CD4-positive, alpha-beta T cell treated with Interleukin-6 at 100 ng/mL for 8 hours (primary cell): ENCODE measurements around the gene PHF2.

ENCODE experiments used
- DNase-seq: peaks from one replicate; pipeline ENCODE4 v3.0.0-alpha.2; 2020; ENCODE audit warnings: mixed read lengths, low spot score

The PHF2 gene

DNA sequence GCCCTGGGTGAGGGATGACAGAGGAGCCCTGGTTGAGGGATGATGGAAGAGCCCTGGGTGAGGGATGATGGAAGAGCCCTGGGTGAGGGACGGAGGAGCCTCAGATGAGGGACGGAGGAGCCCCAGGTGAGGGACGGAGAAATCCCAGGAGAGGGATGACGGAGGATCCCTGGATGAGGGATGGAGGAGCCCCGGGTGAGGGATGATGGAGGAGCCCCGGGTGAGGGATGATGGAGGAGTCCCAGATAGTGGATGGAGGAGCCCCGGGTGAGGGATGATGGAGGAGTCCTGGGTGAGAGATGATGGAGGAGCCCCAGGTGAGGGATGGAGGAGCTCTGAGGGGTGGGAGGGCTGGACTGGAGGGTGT is 10.9 kb downstream of the PHF2 start:
- no peak for DNase-seq

DNA sequence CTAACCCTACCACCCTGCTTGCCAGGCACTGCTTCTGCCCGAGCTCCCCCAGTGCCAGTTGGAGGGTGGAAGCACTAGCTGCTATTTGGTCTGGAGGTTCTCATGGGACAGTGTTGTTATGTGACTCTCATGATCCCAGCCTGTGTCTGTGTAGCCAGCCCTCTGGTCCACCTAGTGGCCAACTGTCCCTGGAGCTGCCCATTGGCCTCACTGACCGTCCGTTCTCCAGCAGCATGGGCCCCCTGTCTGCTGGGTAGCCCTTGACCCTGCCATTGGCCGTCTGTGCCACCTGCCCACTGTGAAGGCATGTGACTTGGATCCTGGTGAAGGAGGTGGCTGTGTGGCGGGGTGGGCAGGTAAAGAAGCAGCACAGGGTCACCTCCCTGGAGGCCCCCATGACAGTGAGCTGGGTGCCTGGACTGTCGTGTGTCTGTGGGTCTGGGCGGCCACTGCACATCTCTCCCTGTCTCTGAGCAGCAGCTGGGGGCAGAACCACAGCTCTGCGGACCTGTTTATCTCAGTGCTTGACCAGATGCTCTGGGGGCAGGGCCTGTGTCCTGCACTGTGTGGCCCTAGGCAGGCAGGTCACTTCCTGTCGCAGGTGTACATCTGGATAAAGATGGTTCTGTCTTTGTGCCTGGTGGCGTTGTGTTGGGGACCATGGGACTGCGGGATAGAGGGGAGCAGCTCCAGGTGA is 11.4 kb downstream of the PHF2 start:
- no peak for DNase-seq

DNA sequence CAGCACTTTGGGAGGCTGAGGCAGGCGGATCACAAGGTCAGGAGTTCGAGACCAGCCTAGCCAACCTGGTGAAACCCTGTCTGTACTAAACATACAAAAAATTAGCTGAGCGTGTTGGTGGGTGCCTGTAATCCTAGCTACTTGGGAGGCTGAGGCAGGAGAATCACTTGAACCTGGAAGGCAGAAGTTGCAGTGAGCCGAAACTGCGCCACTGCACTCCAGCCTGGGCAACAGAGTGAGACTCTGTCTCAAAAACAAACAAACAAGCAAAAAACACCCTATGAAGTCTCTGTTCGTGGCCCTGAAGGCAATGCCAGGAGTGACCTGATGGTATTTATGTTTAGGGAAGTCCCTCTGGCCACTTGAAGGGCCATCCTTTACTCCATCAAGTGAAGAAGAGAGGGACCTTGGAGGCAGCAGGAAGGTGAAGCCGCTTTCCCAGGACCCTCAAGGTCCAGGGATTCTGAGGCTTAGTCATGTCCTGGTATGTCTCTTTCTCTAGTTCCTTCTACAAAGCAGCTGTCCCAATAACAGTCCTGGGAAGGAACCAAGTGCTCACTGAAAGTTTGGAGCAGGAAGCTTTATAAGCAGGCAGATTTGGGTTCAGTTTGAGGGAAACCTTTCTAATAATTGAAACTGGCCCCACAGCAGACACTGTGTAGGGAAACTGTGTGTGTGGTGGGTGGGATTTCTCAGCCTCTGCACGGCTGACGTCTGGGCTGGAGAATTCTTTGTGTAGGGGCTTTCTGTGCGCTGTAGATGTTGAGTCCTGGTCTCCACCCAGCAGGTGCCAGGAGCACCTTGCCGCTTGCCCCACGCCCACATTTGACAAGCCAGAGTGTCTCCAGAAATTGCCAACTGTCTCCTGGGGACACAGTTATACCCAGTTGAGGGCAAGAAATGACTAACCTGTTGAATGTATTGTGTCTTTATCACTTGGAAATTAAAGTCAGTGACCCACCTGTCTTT is 12.5 kb downstream of the PHF2 start:
- no peak for DNase-seq

DNA sequence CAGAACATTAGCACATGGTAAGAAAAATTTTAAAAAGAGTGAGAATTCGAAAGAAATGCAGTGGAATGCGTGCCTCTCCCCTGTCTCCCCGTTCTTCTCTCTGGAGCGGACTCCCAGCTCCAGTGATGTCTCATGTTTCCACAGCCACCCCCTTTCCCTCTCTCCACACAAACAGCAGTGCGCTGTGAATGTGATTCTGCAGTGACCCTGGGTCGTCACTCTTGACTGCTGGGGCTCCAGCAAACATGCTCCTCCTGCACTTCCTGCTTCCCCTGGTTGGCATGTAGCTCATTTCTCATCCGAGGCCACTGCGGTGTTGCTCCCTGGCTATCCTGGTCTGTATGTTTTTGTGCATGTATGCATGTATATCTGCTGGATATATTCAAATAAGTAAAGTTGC is 13.3 kb downstream of the PHF2 start:
- no peak for DNase-seq

DNA sequence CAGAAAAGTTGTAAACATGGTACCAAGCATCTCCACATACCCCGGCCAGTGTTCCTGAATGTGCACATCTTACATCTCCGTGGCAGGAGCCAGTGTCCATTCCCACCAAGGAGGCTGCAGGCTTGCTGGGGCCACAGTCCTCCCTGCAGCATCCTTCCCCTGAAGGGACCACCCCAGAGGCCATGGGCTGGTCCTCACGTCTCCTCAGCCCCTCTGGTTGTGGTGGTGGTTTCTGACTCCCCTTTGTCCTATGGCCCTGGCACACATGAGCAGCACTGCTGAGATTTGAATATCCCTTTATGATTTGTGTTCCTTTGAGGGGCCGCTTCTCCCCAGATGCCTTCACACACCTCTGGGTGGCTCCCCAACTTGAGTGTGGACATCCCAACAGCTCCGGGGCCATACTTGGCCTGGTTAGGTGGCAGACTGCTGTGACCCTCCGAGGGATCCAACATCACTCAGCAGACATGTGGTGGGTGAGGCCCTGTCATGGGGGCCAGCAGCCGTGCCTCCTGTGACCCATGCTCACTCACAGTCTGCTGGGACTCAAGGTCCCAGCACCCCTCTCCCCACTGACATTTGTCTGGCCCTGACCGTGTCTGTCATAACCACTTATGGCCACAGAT is 14.3 kb downstream of the PHF2 start:
- DNase-seq = no peak

DNA sequence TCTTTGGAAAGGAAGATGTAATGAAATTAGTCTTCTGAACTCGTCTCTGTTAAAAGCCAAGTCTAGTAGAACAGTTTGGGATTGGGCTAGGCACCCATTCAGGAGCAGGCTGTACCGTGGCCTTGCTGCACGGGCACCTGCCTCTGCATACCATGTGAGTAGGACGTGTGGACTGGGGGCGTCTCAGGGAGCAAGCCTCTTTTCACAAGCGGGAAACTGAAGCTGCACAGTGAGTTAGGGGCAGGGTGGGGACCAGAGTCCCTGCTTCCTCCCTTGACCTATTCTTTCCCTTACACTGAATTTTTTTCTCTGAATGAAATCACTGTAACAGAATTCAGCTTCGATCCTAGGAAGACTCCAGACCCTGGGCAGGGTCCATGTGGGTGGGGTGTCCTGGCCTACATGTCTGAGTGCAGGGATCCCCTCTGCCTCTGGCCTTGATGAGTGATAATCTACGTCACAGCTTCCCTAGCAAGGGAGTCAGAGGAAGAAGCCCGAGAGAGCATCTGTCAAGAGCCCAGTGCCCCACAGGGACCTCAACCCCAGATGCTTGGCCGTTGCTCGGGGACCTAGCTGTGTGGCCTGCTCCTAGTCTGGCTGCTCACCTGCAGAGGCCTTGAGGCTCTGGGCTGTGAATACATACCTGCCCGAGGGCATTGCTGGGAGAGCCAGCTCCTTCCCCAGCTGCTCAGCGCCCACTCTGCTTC is 15.1 kb downstream of the PHF2 start:
- no peak for DNase-seq

DNA sequence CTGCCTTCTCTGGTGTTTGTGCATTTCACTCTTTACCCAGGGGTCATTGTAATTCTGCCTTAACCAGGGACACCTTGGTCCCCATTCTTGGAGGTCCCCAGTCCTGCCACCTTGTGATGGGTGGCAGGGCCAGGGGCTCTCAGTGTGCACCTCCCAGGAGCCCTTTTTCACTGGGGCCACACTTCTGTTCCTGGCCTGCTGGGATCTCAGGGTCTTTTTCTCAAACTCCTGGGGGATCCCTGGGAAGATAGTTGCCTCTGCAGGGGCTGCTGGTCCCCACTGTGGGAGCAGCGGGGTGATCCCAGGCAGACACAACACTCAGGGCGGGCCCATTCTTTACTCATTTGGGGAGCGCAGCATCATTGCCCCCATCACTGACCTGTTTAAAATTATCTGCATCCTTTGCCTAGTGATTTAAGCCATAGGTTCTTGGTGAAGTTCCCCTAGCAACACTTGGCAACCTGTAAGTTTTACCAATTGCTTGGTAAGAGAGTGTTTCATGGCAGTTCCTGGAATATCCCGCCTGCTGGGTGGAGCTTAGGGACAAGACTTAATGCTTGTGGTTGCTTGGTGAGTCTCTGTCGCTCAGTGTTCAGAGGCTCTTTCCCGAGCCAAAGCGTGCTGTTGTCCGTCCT is 15.7 kb downstream of the PHF2 start:
- no peak for DNase-seq

DNA sequence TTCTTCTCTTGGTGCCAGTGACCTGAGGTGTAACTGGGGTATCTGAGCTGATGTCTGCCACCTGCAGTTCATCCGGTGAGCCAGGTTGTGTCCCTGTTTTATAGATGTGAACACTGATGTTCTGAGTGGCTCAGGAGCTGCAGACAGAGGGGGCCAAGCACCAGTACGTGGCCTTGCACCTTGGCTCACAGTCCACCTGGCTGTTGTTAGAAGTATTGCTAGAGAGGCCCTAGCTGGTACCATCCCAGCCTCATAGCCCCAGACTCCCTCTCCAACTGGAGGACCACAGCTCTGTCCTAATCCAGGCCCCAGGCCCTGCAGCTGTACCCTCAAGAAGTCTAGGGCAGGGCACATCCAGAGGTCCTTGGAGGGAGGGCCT is 16.2 kb downstream of the PHF2 start:
- DNase-seq = no peak

DNA sequence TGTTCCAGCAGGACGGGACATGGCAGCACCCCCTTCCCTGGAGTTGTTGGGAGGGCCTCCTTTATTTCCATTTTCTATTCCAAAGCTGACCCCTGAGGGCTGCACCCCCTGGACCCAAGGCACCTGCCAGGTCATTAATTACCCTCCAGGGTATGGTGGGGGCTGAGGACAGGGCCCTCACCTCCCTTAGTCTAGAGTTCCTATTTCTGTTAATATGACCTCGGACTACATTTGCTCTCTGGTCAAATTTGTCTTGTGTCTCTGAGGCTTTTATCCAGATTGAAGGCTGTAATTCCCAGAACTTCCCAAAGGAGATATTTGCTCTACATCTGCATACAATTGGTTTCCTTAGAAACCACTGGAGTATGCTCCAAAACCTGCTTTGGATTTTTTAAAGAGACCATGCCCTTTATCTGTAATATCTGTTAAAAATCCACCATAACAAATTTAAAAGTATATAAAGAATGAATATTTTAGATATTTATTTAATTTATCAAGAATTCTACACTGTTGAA is 16.8 kb downstream of the PHF2 start:
- DNase-seq = no peak

DNA sequence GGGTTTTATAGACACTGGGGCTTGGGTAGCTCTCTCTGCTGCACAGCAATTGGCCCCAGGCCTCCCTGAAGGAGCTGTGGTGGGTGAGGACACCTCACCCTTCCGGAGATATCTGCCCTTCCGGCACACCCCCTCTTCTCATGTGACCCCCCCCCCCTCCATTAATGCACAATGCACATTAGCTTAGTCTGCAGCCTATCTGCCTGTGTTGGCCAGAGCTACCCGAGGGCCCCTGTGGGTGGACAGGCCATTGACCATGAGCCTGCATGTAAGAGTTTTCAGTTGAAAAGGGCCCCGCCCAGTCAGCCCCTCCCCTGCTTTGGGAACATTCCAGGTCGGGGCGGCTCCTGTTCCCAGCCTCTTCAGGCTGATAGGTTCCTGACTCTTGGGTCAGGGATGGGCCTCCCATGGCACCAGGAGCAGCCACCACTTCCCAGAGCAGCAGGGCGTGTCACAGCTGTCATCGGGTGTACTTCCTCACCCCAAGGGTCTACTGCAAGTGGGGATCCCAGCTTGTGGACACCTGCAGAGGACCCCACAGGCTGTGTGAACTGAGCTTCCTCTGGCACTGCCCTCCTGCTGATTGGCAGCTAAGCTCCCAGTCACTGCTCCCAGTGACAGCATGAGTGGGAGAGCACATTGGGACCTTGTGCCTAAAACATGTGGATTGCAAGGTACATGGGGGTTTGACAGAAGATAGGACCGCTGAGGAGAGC is 17.8 kb downstream of the PHF2 start:
- DNase-seq = no peak

DNA sequence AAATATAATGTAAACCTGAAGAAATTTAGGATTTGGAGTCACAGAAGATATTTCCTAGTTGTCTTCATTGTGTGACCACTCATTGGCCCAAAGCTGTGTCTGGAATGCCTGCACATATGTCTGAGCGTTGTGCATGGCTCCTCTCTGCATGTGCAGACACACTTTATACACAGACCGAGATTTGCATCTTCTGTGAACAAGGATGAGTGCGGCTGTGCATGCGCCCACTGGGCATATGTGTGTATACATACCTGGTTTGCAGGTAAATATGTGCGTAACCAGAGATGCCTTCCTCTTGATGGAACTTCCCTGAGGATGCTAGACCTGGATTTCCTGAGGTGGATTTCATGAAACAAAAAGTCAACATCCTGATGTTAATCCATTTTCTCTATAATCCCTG is 19.1 kb downstream of the PHF2 start:
- no peak for DNase-seq

DNA sequence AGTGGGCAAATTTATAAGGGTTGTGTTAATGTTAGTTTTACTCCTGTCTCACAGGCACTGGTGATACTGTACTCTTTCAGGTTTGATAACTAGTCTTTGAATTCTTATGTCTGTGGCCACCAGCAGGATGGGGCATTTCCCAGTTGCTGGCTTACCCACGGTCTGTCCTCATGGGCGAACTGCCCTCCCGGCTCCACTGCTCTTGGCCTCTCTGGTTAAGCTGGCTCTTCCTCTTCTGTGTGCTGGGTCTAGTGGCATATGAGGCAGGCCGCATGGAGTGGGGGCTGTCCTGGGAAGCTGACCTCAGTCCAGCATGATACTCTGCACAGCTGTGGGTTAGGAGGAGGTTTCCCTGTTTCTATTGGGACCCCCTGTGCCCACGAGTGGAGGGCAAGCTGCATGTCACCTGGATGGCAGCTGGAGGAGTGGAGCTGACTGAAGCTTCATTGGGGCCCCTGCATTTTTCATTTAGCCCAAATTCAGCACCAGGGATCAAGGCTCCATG is 19.5 kb downstream of the PHF2 start:
- no peak for DNase-seq

DNA sequence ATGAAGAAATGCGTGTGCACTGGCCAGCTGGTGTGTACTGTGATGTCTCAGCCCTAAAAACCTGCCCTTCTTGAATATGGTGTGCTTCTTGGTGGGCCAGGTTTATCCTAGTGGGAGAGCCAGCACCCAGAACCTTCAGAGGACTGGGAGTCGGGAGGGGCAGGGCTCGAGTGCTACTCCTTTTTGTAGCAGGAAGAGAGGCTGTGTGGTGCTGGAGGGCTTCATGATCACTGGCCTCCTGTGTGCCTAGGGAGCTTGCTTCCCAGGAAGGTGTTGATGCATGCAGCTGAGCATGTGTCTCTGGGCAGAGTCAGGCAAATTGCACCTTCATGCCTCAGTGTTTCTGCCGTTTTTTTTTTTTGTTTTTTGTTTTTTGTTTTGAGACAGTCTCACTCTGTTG is 20.0 kb downstream of the PHF2 start:
- no peak for DNase-seq

DNA sequence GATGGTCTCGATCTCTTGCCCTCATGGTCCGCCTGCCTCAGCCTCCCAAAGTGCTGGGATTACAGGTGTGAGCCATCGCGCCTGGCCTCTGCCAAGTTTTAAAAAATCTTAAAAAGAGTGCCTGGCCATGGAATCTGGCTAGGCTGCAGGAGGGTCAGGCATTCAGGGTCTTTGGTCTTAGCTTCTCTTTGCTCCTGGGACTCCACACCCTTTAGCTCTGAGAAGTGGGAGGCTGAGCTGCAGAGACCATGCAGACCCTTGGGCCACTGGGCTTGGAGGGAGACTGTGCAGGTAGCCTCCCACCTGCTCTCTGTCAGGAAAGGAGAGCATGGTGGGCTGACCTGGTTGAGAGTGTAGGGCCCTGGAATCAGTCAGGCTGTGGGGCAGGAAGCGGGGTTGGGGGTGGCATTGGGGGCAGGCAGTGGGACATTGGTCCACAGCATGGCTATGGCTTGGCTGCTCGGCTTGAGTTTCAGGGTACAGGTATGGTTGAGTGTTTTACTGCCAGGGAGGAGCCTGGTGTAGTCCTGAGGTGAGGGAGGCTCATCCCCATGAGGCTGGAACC is 20.8 kb downstream of the PHF2 start:
- DNase-seq = no peak

DNA sequence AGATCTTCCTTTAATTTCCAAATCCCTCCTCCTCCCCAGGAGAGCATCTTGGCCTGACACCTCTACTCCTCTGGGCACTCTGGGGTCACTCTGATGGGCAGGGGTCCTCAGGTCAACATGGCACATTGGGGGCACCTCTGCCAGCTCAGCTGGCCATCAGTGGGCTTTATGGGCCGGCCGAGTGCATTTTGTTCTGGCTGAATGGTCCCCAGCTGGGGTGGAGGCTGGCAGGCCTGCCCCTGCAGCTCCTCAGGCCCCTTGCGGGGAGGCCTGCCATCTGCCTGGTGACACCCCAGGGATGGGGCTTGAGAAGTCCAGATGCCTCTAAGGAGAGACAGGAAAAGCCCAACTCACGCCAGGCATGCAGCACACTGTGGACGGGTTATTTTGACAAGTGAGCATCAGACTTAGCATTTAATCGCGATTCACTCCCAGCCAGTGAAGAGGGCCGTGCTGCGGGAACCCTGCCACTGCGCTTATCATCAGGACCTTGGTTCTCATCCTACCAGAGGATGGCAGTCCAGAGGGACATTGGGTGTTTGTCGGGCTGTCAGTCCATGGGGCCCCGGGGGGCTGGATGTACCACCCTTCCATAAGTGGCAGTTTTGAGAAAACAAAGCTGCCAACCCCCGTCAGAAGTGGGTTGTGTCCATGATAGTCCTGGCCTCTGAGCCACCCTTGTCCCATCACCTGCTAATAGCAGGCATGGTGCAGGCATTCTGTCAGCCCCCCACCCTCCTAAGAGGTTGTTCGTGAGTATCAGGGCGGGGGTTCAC is 21.7 kb downstream of the PHF2 start:
- no peak for DNase-seq

DNA sequence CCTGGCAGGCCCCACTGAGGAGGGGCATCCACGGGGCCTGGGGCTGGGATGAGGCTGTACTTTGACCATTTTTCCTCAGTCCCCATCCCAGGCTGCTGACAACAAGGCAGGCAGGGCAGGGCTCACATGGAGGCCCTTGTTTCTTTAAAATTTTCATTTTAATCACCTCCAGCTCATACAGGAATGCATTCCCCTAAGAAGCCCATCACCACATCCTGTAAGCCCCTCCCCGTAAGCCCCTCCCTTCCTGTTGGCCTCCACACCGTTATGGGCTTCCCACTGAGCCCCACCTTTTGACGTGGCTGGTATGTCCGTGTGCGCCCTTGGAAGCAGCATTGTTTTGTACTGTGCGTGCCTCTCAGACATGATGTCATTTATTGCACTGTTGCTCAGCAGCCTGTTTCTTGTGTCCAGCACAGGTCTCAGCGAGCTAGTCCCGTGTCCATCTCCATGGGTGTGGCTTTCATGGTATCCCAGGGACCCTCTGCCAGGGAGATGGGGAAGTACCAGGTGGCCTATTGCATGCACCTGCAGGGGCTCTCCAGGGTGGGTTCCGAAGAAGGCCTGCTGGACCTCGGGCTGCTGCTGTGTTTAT is 22.4 kb downstream of the PHF2 start:
- no peak for DNase-seq

DNA sequence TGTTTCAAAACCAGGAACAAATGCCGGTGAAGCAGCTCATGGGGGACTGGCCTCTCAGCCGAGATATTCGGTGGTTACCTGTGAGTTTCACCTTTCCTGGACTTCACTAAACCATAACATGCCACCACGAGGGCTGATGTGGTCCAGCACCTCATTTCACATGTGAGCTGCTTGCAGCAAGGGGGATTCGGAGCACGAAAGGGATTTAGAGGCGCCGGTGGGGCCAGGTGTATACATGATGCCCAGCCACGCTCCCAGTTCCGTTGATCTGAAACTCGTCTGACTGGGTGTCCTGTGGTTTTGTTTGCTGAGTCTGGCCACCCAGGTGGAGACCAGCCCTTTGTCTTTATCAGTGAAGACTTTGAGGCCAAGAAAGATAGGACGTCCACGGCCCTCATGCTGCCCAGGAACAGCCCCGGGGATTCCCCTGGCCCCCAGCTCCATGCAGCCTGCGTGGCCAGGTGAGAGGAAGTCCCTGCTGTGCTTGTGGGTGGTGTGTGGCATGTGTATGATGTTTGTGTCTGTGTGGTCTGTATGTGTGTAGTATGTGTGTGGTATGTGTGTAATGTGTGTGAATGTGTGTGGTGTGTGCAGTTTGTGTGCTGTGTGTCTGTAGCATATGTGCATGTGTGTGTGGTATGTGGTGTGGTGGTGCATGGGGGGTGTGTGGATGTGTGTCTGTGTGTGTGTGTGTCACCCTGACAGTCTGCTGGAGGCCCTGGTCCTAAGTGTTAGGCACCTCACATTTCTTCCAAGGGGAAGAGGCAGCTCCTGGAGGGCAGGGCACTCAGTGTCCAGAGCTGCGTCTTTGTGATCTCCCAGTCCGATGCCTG is 23.4 kb downstream of the PHF2 start:
- no peak for DNase-seq

DNA sequence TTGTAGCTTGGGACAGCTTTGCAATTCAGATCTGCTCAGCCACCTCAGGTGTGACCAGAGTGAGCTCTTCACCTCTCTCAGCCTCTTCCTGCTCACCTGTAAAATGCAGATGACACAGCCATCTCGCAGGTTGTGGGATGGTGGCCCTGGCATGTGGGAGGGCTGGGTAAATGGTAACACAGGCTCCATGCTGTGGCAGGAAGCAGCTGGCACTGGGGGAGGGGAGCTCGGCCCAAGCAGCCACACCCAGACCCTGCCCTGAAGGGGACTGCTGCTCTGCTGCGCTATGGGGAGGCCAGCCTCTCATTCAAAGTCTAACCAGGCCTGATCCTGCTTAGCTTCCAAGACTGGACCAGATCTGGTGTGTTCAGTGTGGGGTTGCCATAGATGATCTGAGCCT is 24.1 kb downstream of the PHF2 start:
- no peak for DNase-seq
